COLO668 (cell line): ENCODE results near the gene MEIS3.

Experiments used
- DNase-seq: peaks from one replicate; lab custom pipeline; 2025; ENCODE audit not compliant: unreplicated experiment; lab: John Stamatoyannopoulos, UW

MEIS3 gene

DNA sequence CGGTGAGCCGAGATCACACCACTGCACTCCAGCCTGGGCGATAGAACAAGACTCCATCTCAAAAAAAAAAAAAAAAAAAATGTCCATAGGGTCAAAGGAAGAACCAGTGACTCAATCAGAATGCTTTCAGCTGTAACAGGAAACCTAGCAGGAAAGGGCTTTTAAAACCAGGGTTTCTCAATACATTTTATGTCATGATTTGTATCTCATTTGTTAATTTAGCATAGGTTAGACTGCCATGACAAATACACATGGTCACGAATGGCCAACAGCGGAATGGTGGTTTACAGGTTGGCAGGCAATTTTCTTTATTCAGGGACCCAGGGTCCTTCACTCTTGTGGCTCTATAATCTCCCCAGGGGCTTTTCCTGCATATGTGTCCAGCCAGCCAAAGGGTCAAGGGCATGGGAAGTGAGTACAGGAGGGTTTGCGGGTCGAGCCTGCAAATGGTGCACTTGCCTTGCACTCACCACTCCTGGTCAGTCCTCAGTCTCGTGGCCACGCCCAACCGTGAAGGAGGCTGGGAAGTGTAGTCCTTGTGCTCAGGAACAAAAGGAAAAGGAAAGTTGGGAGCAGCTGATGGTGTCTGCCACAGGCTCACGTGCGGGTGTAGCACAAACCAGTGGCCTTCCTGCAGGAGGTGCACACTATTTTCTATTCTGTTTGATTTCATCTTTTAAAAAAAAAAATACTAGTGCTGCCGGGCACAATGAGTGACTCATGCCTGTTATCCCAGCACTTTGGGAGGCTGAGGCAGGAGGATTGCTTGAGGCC lies 55.4 kb downstream of the MEIS3 start:
- peak; percentile 7 for DNase-seq

DNA sequence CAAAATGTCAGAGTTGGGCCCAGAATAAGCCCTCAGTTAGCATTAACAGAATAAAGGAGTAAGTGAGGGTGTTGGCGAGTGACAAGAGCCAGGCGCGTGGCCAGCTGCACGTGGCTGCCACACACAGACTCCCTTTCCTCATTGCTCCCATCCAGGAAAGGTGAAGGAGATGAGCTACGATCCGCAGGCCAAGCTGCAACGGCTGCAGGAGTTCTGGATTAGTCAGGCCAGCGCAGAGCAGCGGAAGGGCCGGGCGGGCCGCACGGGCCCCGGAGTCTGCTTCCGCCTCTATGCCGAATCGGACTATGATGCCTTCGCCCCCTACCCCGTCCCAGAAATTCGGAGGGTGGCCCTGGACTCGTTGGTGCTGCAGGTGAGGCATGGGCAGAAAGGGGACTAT lies 57.0 kb downstream of the MEIS3 start:
- no peak for DNase-seq

DNA sequence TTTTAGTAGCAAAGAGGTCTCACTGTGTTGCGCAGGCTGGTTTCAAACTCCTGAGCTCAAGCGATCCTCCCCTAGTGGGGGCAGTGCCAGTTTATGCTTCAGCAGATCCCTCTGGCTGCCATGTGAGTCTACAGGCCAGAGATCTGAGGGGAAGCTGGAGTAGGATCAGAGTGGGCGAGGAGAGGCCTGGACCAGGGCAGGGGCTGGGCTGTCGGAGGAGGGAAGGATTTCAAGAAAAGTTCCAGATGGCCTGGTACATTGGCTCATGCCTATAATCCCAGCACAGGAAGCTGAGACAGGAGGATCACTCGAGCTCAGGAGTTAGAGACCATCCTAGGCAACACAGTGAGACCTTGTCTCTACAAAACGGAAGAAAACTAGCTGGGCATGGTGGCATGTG lies 60.4 kb downstream of the MEIS3 start:
- no peak for DNase-seq

DNA sequence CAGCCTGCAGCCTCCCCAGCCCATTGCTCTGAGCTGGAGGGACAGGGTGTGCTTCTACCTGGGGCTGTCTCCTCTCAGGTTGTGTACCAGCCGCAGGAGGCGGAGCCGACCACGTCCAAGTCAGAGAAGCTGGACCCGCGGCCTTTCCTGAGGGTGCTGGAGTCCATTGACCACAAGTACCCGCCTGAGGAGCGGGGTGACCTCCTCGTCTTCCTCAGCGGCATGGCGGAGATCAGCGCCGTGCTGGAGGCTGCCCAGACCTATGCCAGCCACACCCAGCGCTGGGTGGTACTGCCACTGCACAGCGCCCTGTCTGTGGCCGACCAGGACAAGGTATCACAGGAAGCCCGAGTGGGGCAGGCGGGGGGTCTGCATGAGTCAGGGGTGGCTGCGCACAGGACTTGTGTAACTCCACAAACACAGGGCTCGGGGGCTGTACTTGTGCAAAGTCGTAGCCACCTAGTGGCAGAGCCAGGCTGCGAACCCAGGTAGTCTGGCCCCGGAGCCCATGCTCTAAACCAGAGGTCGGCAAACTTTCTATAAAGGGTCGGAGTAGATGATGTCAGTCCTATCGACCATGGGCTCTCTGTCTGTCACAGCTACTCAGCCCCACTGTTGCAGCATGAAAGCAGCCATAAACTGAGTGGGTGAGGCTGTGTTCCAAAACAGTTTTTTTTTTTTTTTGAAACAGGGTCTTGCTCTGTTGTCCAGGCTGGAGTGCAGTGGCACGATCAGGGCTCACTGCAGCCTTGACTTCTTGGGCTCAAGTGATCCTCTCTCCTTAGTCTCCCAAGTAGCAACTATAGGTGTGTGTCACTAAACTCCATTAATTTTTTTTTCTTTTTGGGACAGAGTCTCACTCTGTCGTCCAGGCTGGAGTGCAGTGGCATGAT lies 61.3 kb downstream of the MEIS3 start:
- DNase-seq = no peak

DNA sequence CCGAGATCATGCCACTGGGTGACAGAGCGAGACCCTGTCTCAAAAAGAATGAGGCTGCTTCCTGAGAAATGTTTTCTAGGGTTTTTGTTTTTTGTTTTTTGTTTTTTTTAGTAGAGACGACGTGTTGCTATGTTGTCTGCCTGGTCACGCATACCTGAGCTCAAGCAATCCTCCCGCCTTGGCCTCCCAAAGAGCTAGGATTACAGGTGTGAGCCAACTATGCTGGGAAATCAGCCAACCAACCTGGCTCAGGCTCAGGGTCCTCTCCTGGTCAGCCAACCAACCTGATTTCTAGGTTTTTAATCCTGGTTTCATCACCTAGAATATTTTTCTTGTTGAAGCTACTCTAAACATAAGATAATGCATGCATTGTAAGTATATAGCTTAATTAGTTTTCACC lies 62.4 kb downstream of the MEIS3 start:
- DNase-seq = no peak

DNA sequence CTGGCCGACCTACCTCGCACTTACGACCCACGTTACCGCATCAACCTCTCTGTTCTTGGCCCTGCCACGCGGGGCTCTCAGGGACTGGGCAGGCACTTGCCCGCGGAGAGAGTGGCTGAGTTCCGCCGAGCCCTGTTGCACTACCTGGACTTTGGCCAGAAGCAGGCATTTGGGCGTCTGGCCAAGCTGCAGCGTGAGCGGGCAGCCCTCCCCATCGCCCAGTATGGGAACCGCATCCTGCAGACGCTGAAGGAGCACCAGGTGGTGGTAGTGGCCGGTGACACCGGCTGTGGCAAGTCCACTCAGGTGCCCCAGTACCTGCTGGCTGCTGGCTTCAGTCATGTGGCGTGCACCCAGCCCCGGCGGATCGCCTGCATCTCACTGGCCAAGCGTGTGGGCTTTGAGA lies 66.0 kb downstream of the MEIS3 start:
- DNase-seq = peak; percentile 77
